ENCODE measurements around the gene DRD4.
"Not testable (repeated sequence)": the region's sequence is repeated elsewhere in the genome, so short reads cannot be mapped to it uniquely, and the experiment has no call there.

The DRD4 gene

DNA sequence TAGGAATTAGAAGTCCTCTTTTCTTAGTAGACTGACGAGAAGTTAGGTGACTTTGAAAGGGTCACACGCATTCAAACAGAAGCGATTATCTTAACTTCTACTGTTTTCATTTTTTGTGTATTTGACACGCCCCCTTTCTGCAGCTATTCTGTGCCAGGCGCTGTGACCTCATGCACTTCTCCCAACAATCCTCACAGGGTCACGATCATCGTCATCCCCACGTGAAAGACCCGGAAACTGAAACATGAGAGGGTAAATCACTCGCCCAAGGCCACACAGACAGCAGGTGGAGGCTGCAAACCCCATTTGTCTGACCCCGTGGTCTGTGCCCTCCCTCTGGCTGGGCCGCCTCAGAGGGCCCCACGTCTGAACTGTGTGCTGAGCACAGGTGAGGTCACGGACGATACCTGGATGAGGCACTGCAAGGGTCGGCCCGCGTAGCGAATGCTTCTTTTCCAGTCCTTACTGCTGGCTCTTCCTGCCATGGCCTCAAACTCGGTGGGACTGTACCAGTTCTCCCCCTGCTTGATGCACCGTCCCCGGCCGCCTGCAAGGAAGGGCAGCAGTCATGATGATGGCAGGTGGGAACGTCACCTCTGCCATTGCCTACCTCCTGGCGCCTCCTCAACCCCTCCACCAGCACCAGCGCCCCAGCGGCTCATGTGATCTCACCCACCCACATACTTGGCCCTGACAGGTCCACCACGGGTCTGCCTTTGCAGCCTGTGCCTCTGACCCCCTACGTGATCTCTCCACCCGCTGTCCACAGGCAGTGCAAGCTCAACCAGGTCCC, 49.6 kb downstream of the DRD4 start:
- H3K27ac ChIP-seq (ENCODE audit: low read depth, low read length): no peak overlapping the region
- H2AFZ ChIP-seq (ENCODE audit: low read length, unreplicated experiment): no peak overlapping the region
- peaks cover 8% of the 10 kb centered on the region for H3K79me2 ChIP-seq (ENCODE audit: control insufficient read depth, insufficient read depth, low read length, unreplicated experiment)
- no peaks in the 10 kb centered on the region for H3K27me3 ChIP-seq (ENCODE audit: insufficient read depth, low read length)
- peaks cover 29% of the 10 kb centered on the region for H3K36me3 ChIP-seq (ENCODE audit: insufficient read depth, low read length)
- no peaks in the 10 kb centered on the region for H3K4me1 ChIP-seq (ENCODE audit: control insufficient read depth, insufficient read depth, low read length, unreplicated experiment)
- H3K4me3 ChIP-seq (ENCODE audit: low read depth, low read length): no peak overlapping the region

DNA sequence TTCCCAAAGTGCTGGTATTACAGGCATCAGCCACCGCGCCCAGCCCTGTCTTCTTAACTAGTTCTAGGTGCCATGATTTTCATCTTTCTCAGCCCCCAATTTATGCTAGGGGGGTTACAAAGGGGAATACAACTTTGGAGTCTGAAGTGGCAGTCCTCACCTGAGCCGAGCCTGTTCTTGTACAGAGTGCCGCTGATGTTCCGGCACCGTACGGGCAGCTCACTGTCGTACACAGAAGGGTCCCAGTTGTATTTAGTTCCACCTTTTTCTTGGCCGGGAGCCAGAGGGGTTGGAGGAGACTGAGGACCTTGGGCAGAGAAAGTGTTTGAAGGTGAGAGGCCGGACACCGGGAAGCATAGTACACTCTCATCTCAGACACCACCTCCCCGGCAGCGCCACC, 50.7 kb downstream of the DRD4 start:
- H3K27ac ChIP-seq (ENCODE audit: low read depth, low read length): no peak overlapping the region
- no peaks in the 10 kb centered on the region for H3K27me3 ChIP-seq (ENCODE audit: insufficient read depth, low read length)
- no peak overlapping the region for H2AFZ ChIP-seq (ENCODE audit: low read length, unreplicated experiment)
- H3K4me1 ChIP-seq (ENCODE audit: control insufficient read depth, insufficient read depth, low read length, unreplicated experiment): peaks cover under 1% of the 10 kb centered on the region
- H3K4me3 ChIP-seq (ENCODE audit: low read depth, low read length): no peak overlapping the region
- H3K36me3 ChIP-seq (ENCODE audit: insufficient read depth, low read length): peaks cover 23% of the 10 kb centered on the region
- peaks cover 18% of the 10 kb centered on the region for H3K79me2 ChIP-seq (ENCODE audit: control insufficient read depth, insufficient read depth, low read length, unreplicated experiment)

DNA sequence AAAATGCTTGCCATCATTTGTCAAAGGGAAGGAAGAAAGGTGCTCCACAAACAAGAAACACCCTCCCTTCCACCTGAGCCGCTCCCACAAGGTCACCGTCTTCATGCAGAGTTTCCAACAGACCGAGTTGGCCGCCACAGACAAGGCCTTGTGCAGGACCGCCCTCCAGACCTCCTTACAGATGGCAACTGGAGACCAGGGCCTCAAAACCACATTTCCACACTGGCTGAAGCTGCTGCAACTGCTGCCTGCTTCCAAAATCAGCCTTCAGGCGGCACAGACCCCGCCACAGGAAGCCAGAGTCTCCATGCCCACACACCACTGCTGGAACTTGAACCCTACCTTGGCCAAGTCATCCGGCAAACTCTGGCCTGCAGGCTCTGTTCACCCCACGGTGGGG, 51.6 kb downstream of the DRD4 start:
- Histone ChIP-seq H2AFZ (ENCODE audit: low read length, unreplicated experiment) (no peak overlapping the region), H3K79me2 (ENCODE audit: control insufficient read depth, insufficient read depth, low read length, unreplicated experiment) (peaks cover 27% of the 10 kb centered on the region), H3K36me3 (ENCODE audit: insufficient read depth, low read length) (peaks cover 19% of the 10 kb centered on the region; the same call in 1 of the 2 replicates), H3K27me3 (ENCODE audit: insufficient read depth, low read length) (no peaks in the 10 kb centered on the region), H3K4me3 (ENCODE audit: low read depth, low read length) (no peak overlapping the region), H3K4me1 (ENCODE audit: control insufficient read depth, insufficient read depth, low read length, unreplicated experiment) (peaks cover 9% of the 10 kb centered on the region), H3K27ac (ENCODE audit: low read depth, low read length) (no peak overlapping the region)

DNA sequence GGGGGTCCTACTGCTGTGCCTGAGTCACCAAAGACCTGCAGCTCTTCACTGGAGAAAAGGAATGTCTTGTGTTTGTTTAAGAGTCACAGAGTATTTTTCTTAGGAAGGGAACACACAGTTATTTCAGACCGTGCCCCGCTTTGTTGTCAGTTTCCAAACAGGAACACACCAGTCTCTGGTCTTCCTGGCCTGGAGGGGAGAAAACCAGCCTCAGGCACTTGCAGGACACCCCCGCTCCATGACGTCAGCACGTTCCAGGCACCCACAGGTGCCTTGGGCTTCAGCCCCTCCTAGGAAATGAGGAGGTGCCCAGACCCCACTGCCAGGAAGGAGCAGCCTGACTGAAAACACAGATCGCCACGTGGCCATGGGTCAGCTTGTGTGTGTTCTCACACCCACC, 52.6 kb downstream of the DRD4 start:
- Histone ChIP-seq H3K79me2 (ENCODE audit: control insufficient read depth, insufficient read depth, low read length, unreplicated experiment) (peaks cover 33% of the 10 kb centered on the region), H3K27ac (ENCODE audit: low read depth, low read length) (no peak overlapping the region), H2AFZ (ENCODE audit: low read length, unreplicated experiment) (no peak overlapping the region), H3K27me3 (ENCODE audit: insufficient read depth, low read length) (no peaks in the 10 kb centered on the region), H3K4me1 (ENCODE audit: control insufficient read depth, insufficient read depth, low read length, unreplicated experiment) (peaks cover 9% of the 10 kb centered on the region), H3K36me3 (ENCODE audit: insufficient read depth, low read length) (peaks cover 16% of the 10 kb centered on the region; the same call in 1 of the 2 replicates), H3K4me3 (ENCODE audit: low read depth, low read length) (no peak overlapping the region)

DNA sequence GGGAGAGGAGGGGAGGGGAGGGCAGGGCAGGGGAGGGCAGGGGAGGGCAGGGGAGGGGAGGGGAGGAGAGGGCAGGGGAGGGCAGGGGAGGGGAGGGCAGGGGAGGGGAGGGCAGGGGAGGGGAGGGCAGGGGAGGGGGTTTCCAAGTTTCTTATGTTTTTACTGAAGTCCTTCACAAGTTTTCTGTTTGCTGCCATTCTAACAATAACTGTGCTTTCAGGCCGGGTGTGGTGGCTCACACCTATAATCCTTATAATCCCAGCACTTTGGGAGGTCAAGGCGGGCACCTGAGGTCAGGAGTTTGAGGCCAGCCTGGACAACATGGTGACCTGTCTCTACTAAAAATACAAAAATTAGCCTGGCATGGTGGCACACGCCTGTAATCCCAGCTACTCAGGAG, 53.2 kb downstream of the DRD4 start:
- not testable (repeated sequence) for H3K27ac ChIP-seq (ENCODE audit: low read depth, low read length); H3K27me3 ChIP-seq (ENCODE audit: insufficient read depth, low read length); H3K4me1 ChIP-seq (ENCODE audit: control insufficient read depth, insufficient read depth, low read length, unreplicated experiment); H3K4me3 ChIP-seq (ENCODE audit: low read depth, low read length); H2AFZ ChIP-seq (ENCODE audit: low read length, unreplicated experiment)
- H3K79me2 ChIP-seq (ENCODE audit: control insufficient read depth, insufficient read depth, low read length, unreplicated experiment): peaks cover 33% of the 10 kb centered on the region
- peaks cover 14% of the 10 kb centered on the region; the same call in 1 of the 2 replicates for H3K36me3 ChIP-seq (ENCODE audit: insufficient read depth, low read length)
